Stimulated activated CD8-positive, alpha-beta memory T cell treated with anti-CD3 and anti-CD28 coated beads, Interleukin-4, amount 100 ng/mL, for 24 hours (primary cell): ENCODE measurements around the gene ANGPT4.
A peak's percentile ranks its signal among the peaks of the same experiment; 100 is the strongest.
"Not testable (repeated sequence)": the region's sequence is repeated elsewhere in the genome, so short reads cannot be mapped to it uniquely, and the experiment has no call there.

Experiments
- DNase-seq: peaks from one replicate; pipeline ENCODE4 v3.0.0-alpha.2; 2020; ENCODE audit warnings: low read depth

The ANGPT4 gene

DNA sequence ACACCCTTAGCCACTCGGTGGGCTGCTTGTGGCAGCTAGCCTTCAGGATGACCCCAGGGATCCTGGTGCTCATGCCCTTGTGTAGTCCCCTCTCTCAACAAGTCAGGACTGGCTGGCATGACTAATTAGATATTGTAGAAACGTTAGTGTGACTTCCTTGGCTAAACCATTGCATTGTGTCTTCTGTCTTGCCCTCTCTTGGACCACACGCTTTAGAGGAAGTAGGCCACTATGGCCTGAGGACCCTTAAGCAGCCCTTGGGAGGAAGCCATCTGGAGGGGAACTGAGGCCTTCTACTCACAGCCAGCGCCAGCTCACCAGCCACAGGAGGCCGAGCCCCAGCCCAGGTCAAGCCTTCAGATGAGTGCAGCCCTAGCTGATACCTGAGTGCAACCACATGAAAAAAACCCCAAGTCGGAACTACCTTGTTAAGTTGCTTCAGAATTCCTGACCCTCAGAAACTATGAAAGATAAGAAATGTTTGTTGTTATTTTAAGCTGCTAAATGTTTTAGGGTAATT, 10.1 kb downstream of the ANGPT4 start:
- DNase-seq, result no peak

DNA sequence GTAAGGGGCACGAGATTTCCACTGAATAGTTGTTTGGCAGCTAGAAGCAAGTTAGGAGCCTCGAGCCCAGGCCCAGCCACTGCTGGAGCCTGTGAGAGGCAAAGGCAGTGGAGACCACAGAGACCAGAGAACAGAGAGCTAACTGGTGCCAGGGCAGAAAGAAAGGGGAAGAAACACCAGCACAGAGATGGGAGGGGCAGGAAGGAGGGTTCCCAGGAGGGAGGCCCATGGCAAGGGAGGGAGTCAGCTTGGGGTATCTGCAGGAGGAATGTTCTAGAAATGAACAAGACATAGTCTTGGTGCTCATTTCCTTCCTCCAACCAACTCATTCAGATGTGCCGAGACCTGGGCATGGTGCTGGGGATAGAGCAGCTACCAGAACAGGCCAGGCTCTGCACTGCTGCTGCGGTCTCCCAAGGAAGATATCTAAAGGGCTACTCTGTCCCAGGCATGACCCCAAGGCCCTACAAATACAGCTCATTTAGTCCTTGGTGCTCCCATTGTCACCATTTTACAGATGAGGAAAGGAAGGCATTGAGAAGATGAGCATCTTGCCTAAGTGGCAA, 10.7 kb downstream of the ANGPT4 start:
- no peak for DNase-seq

DNA sequence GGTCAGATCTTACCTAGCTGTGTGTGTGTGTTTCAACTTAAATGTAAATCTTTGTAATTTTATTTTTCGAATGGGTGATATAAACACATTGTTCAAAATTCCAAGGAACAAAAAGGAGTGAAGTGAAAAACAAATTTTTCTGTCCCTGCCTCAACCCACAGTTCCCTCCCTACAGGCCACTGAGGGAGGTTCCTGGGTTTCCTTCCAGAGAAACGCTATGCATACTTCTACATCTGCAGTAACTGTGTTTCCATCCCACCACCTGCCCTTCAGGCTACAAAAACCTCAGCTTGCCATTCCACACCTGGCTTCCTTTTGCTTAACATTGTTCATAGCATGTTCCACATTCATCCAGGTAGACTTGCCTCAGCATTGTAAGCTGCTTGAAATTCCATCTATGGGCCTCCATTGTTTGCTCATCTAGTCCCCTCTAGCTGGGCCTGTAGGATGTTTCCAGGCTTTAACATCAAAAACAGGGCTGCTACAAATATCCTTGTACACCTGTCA, 12.0 kb downstream of the ANGPT4 start:
- no peak for DNase-seq

DNA sequence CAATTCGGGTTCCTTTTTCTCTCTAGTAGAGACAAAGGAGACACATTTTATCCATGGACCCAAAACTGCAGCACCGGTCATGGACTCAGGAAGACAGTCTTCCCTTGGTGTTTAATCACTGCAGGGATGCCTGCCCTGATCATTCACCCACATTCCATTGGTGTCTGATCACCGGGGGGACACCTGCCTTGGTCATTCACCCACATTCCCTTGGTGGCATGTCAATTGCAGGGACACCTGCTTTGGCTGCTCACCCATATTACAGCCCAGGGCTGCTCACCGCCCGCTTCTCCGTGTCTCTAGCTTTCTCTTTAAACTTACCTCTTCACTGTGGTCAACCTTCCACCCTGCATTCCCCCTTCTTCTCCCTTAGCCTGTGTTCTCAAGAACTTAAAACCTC, 18.7 kb downstream of the ANGPT4 start:
- not testable (repeated sequence) for DNase-seq

DNA sequence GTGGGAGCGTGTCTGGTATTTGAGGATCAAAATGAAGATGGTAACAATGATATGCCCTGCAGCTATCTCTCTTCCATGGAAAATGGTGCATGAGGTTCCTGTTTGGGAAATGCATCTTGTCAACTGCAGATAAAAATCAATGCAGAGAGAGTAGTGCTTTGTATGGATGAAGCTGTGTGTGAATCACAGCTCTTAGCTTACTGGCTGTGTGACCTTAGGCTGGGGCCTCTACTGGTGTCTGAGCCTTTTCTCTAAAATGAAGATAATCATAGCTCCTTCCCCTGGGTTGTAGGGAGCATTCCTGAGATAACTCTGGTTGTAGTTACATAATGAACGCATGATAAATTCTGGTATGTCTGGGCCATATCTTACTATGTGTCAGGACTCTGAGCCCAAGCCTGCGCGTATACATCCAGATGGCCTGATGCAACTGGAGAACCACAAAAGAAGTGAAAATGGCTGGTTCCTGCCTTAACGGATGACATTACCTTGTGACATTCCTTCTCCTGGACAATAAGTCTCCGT, 19.6 kb downstream of the ANGPT4 start:
- DNase-seq, result no peak

DNA sequence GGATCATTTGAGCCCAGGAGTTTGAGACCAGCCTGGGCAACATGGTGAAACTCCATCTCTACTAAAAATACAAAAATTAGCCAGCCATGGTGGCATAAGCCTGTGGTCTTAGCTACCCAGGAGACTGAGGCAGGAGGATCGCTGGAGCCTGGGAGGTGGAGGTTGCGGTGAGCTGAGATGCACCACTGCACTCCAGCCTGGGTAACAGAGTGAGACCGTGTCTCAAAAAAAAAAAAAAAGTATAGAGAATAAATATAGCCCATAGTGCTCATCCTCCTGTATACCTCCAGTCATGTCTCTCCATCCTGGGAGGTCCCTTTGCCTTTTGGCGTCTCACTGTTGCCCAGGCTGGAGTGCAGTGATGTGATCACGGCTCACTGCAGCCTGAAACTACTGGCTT, 23.8 kb downstream of the ANGPT4 start:
- not testable (repeated sequence) for DNase-seq

DNA sequence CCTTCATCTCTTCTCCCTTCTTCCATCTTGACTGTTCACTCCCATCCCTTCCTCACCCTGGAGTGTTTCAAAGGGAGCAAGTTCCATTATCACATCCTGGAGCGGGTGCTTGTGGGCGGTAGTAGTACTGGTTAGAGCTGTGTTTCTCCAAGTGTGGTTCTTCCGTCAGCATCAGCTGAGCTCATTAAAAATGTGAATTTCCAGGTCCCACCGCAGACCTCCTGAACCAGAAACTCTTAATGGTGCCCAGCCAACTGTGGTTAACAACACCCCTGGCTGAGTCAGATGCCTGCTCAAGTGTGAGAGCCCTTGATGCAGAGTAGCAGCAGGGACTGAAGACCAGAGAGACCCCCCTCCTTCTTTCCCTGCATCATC, 24.4 kb downstream of the ANGPT4 start:
- DNase-seq, result no peak

DNA sequence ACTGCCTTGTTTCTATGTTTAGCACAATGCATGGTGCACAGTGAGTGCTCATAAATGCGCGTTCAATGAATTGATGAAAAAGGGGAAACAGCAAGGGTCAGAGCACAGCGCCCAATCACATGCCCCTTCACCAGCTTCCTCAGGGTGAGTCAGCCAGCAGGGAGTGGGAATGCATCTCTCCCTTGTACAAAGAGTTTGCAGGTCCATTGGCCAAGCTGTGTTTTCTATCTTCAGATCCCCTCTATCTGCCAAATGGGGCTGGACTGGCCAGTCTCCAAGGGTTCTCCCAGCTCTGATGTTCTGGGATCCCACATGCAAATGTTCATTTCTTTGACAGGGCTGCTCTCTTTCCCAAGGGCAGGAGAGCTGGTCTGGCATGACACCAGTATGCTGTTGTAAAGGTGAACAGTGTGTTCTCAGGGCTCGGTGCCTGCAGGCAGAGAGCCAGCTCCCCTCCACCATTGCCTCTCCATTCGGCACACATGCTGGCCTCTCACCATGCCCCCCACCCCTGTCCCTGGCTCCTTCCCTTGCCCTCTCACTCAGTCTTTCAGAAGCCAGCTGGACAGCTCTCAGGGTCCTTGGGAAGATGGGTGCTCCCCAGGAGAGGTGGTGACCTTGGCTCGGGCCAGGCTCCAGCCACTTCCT, 25.0 kb downstream of the ANGPT4 start:
- DNase-seq, result no peak

DNA sequence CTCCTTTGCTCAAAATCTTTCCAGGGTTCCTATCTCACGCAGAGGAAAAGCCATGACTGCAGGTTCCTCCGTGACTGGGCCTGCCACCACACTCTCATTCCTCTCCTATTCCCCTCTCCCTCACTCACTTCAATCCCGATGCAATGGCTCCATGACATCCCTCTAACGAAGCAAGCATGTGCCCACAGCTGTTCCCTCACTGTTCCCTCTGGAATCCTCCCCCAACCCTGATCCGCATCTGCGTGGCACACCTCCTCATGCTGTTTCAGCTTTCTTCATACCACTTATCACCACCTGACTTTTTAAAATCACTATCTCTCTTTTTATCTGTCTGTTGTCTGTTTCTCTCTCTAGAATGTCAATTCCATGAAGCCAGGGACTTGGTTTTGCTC, 25.5 kb downstream of the ANGPT4 start:
- DNase-seq, result no peak

DNA sequence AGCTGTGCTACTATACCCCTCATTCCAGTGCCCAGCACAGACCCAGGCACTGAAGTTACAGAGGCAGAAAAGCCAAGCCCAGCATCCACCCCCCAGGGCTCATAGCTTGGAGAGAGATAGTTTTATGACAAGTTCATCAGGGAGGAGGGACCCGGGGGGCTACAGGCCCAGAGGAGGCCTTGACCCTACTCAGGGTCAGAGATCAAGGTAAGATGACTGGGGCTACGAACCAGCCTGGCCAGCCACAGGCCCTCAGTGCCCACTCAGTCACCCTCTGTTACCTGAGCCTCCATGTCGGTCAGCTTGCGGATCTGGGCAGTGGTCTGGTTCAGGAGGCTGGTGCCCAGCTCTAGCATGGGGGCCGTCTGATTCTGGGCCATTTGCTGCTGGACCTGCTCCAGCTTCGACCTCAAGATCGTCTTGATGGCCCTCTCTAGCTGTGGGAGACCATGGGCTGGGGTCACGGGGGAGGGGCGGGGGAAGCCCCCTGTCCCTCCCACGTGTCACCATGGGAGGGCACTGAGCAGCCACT, 26.1 kb downstream of the ANGPT4 start:
- no peak for DNase-seq

DNA sequence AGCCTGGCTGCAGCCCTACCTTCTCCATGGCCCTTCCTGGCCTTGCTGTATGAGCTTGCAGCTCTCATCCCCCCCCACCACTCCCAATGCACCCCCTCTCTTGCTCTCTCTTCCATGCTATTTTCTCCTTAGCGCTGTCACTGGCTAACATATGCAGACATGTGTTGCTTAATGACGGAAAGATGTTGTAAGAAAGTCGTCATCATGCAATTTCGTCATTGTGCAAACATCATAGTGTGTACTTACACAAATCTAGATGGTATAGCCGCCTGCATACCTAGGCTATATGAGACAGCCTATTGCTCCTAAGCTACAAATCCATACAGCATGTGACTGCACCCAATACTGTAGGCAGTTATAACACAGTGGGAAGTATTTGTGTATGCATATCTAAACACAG, 27.0 kb downstream of the ANGPT4 start:
- DNase-seq, result no peak

DNA sequence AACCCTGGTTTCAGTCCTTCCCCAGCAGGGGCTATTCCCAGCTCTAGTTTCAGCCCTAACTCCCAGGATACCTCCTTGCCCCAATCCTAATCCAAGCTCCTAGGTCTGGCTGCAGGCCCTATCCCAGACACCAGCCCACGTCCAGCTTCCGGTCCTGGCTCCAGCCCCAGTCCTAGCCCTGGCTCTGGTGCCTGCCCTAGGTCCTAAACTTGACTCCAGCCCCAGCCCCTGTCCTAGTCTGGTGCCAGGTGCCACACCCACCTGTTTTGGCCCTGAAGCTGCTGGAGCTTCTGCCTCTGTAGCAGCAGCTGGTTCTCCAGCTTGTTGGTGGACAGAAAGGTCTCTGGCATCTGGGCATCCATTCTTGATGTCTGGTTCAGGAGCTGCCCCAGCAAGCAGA, 28.1 kb downstream of the ANGPT4 start:
- DNase-seq, result no peak

DNA sequence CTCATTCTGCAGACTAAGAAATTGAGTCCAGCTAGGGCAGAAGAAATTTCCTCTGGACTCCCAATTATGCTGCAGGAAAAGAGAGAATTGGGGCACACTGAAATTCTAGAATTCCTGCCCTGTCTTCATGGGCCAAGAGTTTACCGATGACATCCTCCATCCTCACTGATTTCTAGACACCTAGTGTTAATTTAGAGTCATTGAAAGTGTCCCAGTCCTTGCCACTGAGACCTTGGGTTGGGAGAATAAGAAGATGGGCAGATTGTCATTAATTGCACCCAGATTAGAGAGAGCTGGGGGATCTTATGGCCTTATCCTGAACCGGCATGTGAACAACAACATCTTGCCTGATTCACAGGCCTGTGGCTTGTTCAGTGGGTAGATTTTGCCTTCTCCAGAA, 29.0 kb downstream of the ANGPT4 start:
- DNase-seq, result no peak

DNA sequence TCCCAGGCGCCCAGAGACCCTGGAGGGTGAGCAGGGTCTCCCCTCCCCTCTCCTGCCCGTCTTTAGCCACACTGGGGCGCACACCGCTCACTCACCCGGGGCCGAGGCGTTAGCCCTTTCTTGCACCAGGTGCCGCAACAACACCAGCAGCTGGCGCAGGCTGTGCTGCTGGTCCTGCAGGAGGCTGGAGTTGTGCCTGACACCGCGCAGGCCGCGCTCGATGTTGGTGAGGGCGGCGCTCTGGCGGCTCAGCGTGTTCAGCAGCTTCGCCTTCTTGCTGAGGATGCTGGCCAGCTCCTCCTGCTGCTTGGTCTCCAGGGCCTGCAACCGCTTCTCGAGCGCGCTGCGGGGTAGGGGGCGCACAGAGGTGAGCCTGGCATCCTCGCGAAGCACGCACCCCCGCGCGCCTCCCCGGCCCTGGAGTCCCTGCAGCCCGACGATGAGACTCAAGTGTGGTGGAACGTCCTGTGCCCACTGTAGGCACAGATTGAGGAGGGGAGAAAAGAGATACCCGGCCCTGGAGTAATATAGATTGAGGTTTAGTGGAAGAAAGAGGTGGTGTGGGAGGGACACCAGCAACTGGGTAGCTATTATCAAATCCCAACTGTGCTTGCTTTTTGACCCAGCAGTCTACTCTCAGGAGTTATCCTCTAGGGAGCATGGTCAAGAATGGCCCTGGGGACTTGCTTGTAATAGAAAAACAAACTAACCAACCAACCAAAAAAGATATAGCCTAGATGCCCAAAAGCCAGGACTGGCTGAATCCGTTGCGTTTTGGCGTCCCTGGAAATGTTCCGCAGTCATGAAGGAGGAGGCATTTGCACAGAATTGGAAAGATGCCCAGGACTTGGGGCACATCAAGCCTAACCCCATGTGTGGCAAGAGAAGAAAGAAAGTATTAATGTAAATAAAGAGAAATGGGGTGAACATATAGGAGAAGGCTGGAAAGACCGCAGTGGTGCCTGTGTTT, 30.9 kb downstream of the ANGPT4 start:
- no peak for DNase-seq

DNA sequence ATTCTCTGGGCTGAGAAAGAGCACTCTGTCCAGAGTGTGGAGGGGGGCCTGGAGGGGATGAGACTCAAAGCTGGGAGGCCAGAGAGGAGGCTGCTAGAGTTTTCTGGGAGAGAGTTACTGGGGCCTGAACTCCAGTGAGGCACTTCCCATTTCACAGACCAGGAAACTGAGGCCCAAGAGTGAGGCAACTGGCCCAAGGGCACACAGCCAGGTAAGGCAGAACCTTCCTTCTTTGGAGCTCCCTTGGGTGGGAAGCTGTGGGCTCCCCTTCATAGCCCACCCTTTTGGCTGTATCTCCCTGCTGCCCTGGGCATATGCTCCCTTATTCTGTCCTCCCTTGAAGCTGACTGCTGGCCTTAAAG, 34.4 kb downstream of the ANGPT4 start:
- DNase-seq, result no peak

DNA sequence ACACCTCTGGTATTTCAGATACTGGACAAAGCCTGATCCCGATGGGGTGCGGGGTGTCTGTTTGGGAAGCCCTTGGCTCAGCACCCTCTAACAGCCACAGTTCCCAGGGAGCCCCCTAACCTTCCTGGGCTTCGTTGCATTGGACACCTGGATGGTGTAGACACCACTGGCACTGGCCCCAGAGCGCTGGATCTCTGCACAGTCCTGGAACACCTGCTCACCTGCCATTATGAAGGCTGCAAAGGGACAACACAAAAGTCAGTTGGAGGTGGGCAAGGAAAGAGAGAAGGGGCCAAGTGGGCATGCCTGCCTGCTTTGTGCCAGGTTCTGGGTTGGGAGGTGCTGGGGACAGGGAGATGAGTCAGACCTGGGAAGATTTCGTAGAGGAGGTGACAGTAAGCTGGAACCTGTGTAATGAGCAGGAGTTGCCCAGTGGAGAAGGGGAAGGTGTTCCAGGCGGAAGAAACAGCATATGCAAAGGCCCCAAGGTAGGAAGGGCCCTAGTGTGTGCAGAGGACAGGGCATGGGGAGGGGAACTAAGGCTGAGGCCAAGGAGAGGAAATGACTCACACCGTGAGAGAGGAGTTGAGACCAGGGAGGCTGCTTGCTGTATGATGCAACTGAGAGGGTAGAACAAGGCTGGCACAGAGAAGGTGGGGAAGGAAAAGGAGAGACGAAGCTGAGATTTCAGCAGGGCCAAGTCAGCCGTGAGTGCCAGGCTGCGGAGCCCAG, 34.9 kb downstream of the ANGPT4 start:
- peak; percentile 7 for DNase-seq

DNA sequence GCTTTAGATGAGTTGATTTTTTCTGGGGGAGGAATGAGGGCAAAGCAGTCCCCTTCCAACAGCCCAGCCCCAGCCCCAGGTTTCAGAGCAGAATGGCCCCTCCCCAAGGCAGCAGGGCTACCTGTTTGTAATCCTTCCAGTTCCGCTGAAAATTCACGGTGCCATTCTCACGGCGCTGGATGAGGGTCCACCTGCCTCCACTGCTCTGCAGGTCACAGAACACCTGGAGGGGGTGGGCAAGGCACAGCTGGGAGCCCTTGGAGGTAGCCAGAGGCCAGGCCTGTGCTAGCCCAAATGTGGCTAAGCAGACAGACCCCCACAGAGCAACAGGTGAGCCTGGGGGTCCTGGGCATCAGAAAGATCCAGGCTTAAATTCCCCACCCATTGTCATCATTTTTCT, 36.5 kb downstream of the ANGPT4 start:
- DNase-seq, result no peak

DNA sequence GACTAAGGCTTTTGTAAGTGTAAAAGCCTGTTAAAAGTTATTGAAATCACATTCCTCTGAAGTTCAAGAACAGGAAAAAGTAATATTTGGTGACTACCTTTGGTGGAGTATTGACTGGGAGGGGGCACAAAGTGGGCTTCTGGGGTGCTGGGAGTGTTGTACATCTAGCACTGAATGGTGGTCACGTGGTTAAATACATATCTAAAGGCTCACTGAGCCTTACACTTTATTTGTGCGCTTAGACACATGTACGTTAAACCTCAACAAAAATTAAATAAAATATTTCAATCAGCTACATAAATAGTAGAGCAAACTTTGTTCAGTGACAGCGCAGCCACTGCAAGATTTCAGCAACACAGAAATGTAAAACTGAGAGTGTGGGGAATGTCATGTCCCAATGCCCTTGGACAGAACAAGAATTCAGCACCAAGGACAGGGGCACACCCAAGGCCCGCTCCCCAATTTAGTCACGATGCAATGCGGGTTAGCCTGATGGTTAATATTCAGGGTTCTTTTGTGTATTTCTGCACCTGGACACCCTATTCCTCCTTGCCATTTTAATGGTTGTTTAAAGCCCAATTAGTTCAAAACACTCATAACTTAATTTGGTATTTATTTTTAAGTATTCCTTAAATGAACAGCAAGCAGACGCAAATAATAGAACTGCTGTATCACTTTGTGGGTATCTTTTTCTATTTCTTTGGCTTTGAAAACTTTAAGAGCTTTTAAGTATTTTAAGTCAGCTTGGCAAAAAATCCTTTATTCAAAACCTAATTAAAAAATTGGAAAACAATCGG, 37.4 kb downstream of the ANGPT4 start:
- DNase-seq, result no peak

DNA sequence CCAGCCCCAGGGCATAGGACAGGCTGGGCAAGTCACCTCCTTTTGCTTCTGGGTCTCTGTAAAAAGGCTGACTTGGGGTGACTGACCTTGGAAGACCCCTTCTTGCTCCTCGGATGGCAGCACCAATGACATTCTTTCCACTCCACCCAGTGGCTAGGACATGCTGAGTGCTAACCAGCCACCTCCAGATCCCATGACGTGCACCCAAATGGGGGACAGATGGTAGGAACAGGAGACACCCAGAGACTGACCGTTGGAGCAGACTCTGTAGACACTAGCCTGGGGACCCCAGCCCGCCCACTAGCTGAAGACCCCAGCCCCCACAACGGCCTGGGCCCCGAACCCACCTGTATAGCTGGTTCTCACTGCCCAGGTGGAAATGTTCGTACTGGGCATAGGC, 38.3 kb downstream of the ANGPT4 start:
- no peak for DNase-seq

DNA sequence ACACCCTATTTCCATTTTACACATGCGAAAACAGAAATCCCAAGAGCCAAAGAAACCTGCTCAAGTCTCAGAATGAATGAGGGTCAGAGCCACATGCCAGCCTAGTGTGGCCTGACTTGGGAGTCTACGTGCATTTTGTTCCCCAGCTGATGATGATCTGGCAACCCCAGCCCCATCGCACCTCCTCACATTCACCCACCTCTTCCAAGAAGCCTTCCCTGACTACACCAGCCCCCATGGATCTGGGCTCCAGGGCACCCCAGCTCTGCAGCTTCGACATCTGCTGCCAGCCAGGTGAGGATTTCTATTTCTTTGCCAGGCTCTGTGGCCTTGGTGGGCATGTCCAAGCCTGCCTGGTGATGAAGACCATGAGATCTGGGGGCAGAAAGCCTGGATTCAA, 41.0 kb downstream of the ANGPT4 start:
- no peak for DNase-seq
